PFSK-1 (cell line): ENCODE measurements around the gene APBA2.

ENCODE experiments used
- FOXP2 ChIP-seq: optimal IDR thresholded peaks from 2 replicates; pipeline ENCODE3; 2011; ENCODE audit warnings: borderline replicate concordance, control low read depth, inconsistent platforms; ENCODE audit not compliant: insufficient read depth; ENCODE audit errors: extremely low read length, extremely low read depth
- POLR2AphosphoS5 ChIP-seq: IDR thresholded peaks from 2 replicates; pipeline ENCODE4 v1.6.1; 2012; ENCODE audit warnings: low read depth, mild to moderate bottlenecking, control low read depth, low read length, moderate library complexity
- REST ChIP-seq, 2 experiments: IDR thresholded peaks; 2 replicates each; pipeline versions ENCODE4 v1.6.1 to v1.8.0; 2011 to 2012; ENCODE audit warnings: low read depth in 2 of 2, low read length in 2 of 2, control low read depth in 1 of 2, inconsistent platforms in 1 of 2, mild to moderate bottlenecking in 1 of 2, moderate library complexity in 1 of 2; ENCODE audit not compliant: insufficient read depth in 1 of 2
- SIN3A ChIP-seq: IDR thresholded peaks from 2 replicates; pipeline ENCODE4 v1.6.1; 2012; ENCODE audit warnings: mild to moderate bottlenecking, low read length, moderate library complexity, borderline replicate concordance; ENCODE audit not compliant: insufficient read depth
- TAF1 ChIP-seq: IDR thresholded peaks from 2 replicates; pipeline ENCODE4 v1.6.1; 2012; ENCODE audit warnings: low read length, control low read depth, borderline replicate concordance; ENCODE audit not compliant: insufficient read depth

Gene APBA2

DNA sequence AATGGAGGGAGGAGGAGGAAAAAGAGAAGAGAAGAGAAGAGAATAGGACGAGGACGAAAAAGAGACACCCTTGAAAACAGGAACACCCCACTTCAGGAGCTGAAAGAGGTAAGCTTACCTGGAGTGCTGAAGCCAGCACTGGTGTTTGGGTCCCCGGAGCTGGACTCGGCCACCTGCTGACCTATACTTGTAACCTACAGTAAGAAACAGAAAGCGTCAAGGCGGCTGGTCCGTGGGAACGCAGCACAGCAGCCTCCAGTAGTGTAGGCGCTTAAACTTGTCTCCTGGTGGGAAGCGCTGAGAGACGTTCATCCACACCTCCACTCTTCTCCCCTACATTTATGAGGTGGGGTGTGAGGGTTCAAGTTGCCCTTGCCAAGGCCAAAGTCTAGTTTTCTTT, 242.9 kb downstream of the APBA2 start:
- no peak for TF ChIP-seq TAF1

- no peak for TF ChIP-seq POLR2AphosphoS5
- TF ChIP-seq TAF1, result no peak
- no peak for TF ChIP-seq REST (IDR thresholded peaks at IDR 0.05; ENCODE audit: insufficient read depth in 1 of 2, low read depth in 2 of 2, low read length in 2 of 2)
- no peak for TF ChIP-seq SIN3A
- TF ChIP-seq FOXP2, result no peak
Observed at GRCh38 chr15:29129221-29129620, 243.4 kb downstream of the APBA2 start.

DNA sequence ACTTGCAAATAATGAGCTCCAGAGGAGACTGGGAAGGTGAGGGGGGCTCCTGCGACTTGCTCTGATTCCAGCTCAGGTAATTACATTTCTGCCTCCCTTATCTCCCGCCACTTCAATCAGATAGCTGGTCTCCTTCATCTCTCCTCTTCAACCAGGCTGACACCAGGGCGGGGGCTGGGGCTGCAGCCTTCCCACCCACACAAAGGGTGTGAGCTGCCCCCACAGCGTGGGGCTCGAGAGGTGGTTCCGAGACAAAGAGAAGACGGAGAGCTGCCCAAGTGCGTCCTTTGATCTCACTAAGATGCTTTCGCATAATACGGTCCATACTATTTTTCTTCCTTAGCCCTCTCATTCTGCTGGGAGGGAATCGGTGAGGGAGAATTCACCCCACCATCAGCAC, 244.2 kb downstream of the APBA2 start:
- TF ChIP-seq FOXP2, result no peak
- no peak for TF ChIP-seq REST (IDR thresholded peaks at IDR 0.05; ENCODE audit: insufficient read depth in 1 of 2, low read depth in 2 of 2, low read length in 2 of 2)
- TF ChIP-seq POLR2AphosphoS5, result no peak
- TF ChIP-seq SIN3A, result no peak
- TF ChIP-seq TAF1, result no peak

DNA sequence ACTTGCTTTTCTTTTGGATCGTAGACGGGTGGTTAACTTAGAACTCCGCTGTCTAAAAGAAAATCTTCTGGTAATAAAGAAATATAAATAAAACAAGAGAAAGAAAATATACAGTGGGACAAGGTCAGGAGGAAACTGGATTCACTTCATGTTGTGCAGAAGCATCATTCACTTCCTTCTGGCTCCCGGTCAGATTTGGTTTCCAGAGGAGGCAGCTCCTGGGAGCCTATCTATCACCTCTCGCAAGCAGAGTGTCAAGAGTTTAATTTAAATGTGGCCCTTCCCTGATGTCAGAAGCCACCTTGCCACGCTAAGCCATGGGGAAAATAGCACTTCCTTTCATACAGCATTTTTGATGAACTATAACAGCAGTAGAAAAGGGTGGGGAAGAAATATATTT, 244.7 kb downstream of the APBA2 start:
- no peak for TF ChIP-seq TAF1

- TF ChIP-seq POLR2AphosphoS5, result no peak
- TF ChIP-seq FOXP2, result no peak
- no peak for TF ChIP-seq TAF1
- TF ChIP-seq SIN3A, result no peak
- TF ChIP-seq REST (IDR thresholded peaks at IDR 0.05; ENCODE audit: insufficient read depth in 1 of 2, low read depth in 2 of 2, low read length in 2 of 2), result no peak
Observed at GRCh38 chr15:29130951-29131839, 245.4 kb downstream of the APBA2 start.

GRCh38 chr15:29131840-29132420, 246.2 kb downstream of the APBA2 start:
- TF ChIP-seq TAF1 (no peak), SIN3A (no peak), FOXP2 (no peak), POLR2AphosphoS5 (no peak), REST (IDR thresholded peaks at IDR 0.05; ENCODE audit: insufficient read depth in 1 of 2, low read depth in 2 of 2, low read length in 2 of 2) (no peak)
